ENCODE results near the gene PODXL2. TPM values are rescaled to one million over a fixed set of nuclear protein-coding genes. Genes with fewer than 3 reads are reported as not detected.

Gene PODXL2
- total and polyA plus RNA-seq, 3 experiments from 2014 or later = 1.4 to 4.7 (median 1.7) TPM

DNA sequence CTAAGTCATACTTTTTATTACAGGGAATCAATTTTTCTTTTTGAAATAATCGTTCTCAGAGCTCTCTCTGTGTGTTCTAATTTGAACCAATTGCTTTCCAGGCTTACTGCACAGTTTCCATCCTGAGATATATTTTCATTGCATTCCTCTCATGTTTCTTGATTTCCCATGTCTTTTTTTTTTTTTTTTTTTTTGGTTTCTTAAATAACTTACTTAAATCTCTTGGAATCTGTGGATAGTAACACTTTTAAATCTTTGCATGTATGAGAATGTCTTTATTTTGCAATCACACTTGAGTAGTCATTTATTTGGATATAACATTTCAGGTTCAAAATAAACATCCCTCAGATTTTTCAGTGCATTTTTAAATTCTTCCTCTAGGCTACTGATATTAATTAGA lies 29.2 kb downstream of the PODXL2 start:
- POLR2A ChIA-PET = no interaction called here
- Mint-ChIP-seq H3K27me3 (no peaks in the 10 kb centered on the region), H3K4me1 (no peaks in the 10 kb centered on the region), H3K27ac (no peak overlapping the region), H3K4me3 (no peak overlapping the region), H3K9me3 (no peaks in the 10 kb centered on the region), H3K36me3 (peaks cover 0 to 2% (median 0%) of the 10 kb centered on the region in 3 donors)
- DNase-seq = no peak
- CTCF ChIA-PET = interaction anchor here (0.7 to 0.9 kb wide), 2 partner anchors 83 to 1059 kb away, joined by 3 read pairs; no protein-coding TSS in a partner anchor
- H3K9me3 ChIP-seq (ENCODE audit: low read length) = no peaks in the 10 kb centered on the region
- no peak overlapping the region for H3K27ac ChIP-seq (ENCODE audit: low read depth, low read length)
- H3K4me3 ChIP-seq (ENCODE audit: low read length) = no peak overlapping the region
- H3K27me3 ChIP-seq (ENCODE audit: insufficient read depth, low read length, poor library complexity, severe bottlenecking) = no peaks in the 10 kb centered on the region
- H3K36me3 ChIP-seq (ENCODE audit: insufficient read depth, low read length) = no peaks in the 10 kb centered on the region
- no peaks in the 10 kb centered on the region for H3K4me1 ChIP-seq (ENCODE audit: insufficient read depth, low read length)

DNA sequence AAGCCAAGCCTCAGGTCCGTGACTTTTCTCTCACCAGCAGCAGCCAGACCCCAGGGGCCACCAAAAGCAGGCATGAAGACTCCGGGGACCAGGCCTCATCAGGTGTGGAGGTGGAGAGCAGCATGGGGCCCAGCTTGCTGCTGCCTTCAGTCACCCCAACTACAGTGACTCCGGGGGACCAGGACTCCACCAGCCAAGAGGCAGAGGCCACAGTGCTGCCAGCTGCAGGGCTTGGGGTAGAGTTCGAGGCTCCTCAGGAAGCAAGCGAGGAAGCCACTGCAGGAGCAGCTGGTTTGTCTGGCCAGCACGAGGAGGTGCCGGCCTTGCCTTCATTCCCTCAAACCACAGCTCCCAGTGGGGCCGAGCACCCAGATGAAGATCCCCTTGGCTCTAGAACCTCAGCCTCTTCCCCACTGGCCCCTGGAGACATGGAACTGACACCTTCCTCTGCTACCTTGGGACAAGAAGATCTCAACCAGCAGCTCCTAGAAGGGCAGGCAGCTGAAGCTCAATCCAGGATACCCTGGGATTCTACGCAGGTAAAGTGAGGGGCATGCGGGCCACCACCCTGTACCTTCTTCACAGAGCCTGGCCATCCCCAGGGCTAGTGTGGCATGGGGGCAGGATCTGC lies 31.8 kb downstream of the PODXL2 start:
- H3K27me3 Mint-ChIP-seq = no peaks in the 10 kb centered on the region
- no peaks in the 10 kb centered on the region for H3K4me1 Mint-ChIP-seq
- no peak for DNase-seq
- Histone ChIP-seq H3K4me3 (ENCODE audit: low read length) (no peak overlapping the region), H3K4me1 (ENCODE audit: insufficient read depth, low read length) (no peaks in the 10 kb centered on the region), H3K27ac (ENCODE audit: low read depth, low read length) (no peak overlapping the region), H3K9me3 (ENCODE audit: low read length) (no peaks in the 10 kb centered on the region), H3K27me3 (ENCODE audit: insufficient read depth, low read length, poor library complexity, severe bottlenecking) (no peaks in the 10 kb centered on the region), H3K36me3 (ENCODE audit: insufficient read depth, low read length) (no peaks in the 10 kb centered on the region)
- peaks cover 0 to 2% (median 0%) of the 10 kb centered on the region in 3 donors for H3K36me3 Mint-ChIP-seq
- POLR2A ChIA-PET = no interaction called here
- CTCF ChIA-PET = interaction anchor here (0.8 to 1.3 kb wide), 2 partner anchors 8 to 62 kb away, joined by 4 read pairs; partner anchors contain the start of gene MCM2
- peak overlapping the region in 2 of 8 donors; percentile 3 to 80 for H3K27ac Mint-ChIP-seq
- no peaks in the 10 kb centered on the region for H3K9me3 Mint-ChIP-seq
- no peak overlapping the region for H3K4me3 Mint-ChIP-seq

DNA sequence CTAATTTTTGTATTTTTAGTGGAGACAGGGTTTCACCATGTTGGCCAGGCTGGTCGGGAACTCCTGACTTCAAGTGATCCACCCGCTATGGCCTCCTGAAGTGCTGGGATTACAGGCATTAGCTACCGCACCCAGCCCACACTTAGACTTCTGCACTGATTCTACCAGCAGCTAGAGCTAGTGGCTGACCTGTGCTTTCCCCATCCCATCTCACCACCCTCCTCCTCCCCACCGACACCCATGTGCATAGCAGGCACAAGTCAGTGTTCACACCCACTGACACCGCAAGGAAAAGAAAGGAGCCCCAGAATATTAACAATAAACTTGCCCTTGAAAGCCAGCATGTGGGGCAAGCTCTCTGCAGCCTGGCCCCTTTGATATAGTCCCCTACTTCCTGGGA lies 32.6 kb downstream of the PODXL2 start:
- Mint-ChIP-seq H3K27ac (no peak overlapping the region), H3K27me3 (no peaks in the 10 kb centered on the region), H3K9me3 (no peaks in the 10 kb centered on the region), H3K4me3 (no peak overlapping the region), H3K4me1 (no peaks in the 10 kb centered on the region), H3K36me3 (peaks cover 0 to 2% (median 0%) of the 10 kb centered on the region in 3 donors)
- H3K9me3 ChIP-seq (ENCODE audit: low read length) = no peaks in the 10 kb centered on the region
- ChIA-PET POLR2A (no interaction called here), CTCF (interaction anchor here (1.3 kb wide), 1 partner anchor 9 kb away, joined by 4 read pairs; no protein-coding TSS in a partner anchor)
- DNase-seq = no peak
- H3K4me1 ChIP-seq (ENCODE audit: insufficient read depth, low read length) = no peaks in the 10 kb centered on the region
- no peaks in the 10 kb centered on the region for H3K36me3 ChIP-seq (ENCODE audit: insufficient read depth, low read length)
- no peaks in the 10 kb centered on the region for H3K27me3 ChIP-seq (ENCODE audit: insufficient read depth, low read length, poor library complexity, severe bottlenecking)
- no peak overlapping the region for H3K4me3 ChIP-seq (ENCODE audit: low read length)
- H3K27ac ChIP-seq (ENCODE audit: low read depth, low read length) = no peak overlapping the region

DNA sequence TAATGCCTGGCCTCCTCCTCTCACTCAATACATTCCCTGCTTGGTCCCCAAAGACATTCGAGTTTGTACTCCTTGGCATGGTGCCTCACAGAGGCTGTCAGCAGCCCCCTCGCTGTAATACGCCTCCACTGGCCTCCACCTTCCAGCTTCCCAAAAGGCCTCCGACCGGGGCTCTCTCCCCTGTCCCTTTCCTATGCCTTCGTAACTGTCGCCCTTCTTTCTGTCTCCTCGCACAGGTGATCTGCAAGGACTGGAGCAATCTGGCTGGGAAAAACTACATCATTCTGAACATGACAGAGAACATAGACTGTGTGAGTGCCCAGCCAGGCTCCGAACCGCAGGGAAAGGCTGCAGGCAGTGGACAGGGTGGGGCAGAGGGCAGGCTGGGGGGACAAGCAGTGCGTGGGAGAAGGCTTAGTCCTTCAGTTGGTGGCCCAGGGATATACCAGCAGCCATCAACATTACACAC lies 33.0 kb downstream of the PODXL2 start:
- H3K36me3 Mint-ChIP-seq = peaks cover 0 to 2% (median 0%) of the 10 kb centered on the region in 3 donors
- Histone ChIP-seq H3K36me3 (ENCODE audit: insufficient read depth, low read length) (no peaks in the 10 kb centered on the region), H3K4me1 (ENCODE audit: insufficient read depth, low read length) (no peaks in the 10 kb centered on the region), H3K27me3 (ENCODE audit: insufficient read depth, low read length, poor library complexity, severe bottlenecking) (no peaks in the 10 kb centered on the region), H3K27ac (ENCODE audit: low read depth, low read length) (no peak overlapping the region), H3K4me3 (ENCODE audit: low read length) (no peak overlapping the region), H3K9me3 (ENCODE audit: low read length) (no peaks in the 10 kb centered on the region)
- H3K4me3 Mint-ChIP-seq = no peak overlapping the region
- no peaks in the 10 kb centered on the region for H3K9me3 Mint-ChIP-seq
- no peaks in the 10 kb centered on the region for H3K4me1 Mint-ChIP-seq
- no peaks in the 10 kb centered on the region for H3K27me3 Mint-ChIP-seq
- ChIA-PET CTCF (interaction anchor here (1.0 to 1.3 kb wide), 2 partner anchors 9 kb away, joined by 4 read pairs; no protein-coding TSS in a partner anchor), POLR2A (no interaction called here)
- no peak overlapping the region for H3K27ac Mint-ChIP-seq
- no peak for DNase-seq

DNA sequence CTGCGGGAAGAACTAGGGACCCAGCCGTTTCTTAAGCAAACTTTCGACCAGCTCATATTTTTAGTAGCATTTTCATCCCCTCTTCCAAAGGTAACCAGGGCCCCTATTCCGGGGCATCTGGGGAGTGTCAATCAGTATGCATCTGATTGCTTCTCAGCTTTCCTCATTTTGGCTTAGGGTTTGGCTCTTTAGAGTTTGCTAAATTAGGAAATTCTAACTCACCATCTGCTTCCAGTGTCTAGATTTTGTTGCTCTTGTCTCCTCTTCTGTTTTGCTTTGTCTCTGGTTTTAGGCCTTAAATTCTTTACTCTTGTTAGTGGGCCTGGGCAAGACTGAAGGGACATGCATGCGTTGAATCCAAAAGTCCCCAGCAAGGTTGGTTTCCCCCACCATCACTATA lies 34.2 kb downstream of the PODXL2 start:
- Histone ChIP-seq H3K27me3 (ENCODE audit: insufficient read depth, low read length, poor library complexity, severe bottlenecking) (no peaks in the 10 kb centered on the region), H3K9me3 (ENCODE audit: low read length) (no peaks in the 10 kb centered on the region), H3K4me3 (ENCODE audit: low read length) (no peak overlapping the region), H3K4me1 (ENCODE audit: insufficient read depth, low read length) (no peaks in the 10 kb centered on the region), H3K36me3 (ENCODE audit: insufficient read depth, low read length) (no peaks in the 10 kb centered on the region), H3K27ac (ENCODE audit: low read depth, low read length) (no peak overlapping the region)
- no peak for DNase-seq
- Mint-ChIP-seq H3K9me3 (no peaks in the 10 kb centered on the region), H3K4me3 (no peak overlapping the region), H3K27me3 (no peaks in the 10 kb centered on the region), H3K4me1 (no peaks in the 10 kb centered on the region), H3K36me3 (peaks cover 0 to 2% (median 0%) of the 10 kb centered on the region in 3 donors), H3K27ac (no peak overlapping the region)
- CTCF ChIA-PET = interaction anchor here (0.7 to 1.0 kb wide), 2 partner anchors 9 to 10 kb away, joined by 3 to 4 read pairs; no protein-coding TSS in a partner anchor
- POLR2A ChIA-PET = no interaction called here

DNA sequence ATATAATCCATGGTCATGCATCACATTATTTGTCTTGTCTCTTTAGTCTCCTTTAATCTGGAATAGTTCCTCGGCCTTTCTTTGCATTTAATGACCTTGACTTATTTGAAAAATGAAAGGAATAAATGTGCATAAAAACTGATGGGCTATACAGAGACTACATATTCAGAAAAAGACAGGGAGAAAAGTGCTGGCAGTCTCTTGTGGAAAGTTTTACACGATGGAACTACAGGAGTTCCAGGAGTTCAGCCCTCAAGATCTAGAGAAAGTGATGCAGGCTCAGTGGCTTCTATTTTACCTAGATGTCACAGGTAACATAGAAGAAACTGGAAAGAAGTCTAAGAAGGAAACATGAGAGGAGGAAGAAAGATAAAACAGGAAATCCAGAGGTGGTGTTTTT lies 36.2 kb downstream of the PODXL2 start:
- Histone ChIP-seq H3K27me3 (ENCODE audit: insufficient read depth, low read length, poor library complexity, severe bottlenecking) (no peaks in the 10 kb centered on the region), H3K4me3 (ENCODE audit: low read length) (no peak overlapping the region), H3K36me3 (ENCODE audit: insufficient read depth, low read length) (no peaks in the 10 kb centered on the region), H3K4me1 (ENCODE audit: insufficient read depth, low read length) (no peaks in the 10 kb centered on the region), H3K27ac (ENCODE audit: low read depth, low read length) (no peak overlapping the region), H3K9me3 (ENCODE audit: low read length) (no peaks in the 10 kb centered on the region)
- ChIA-PET CTCF (no interaction called here), POLR2A (no interaction called here)
- peak overlapping the region in 1 of 8 donors; percentile 30 for H3K27ac Mint-ChIP-seq
- H3K4me1 Mint-ChIP-seq = no peaks in the 10 kb centered on the region
- no peaks in the 10 kb centered on the region for H3K27me3 Mint-ChIP-seq
- no peaks in the 10 kb centered on the region for H3K9me3 Mint-ChIP-seq
- DNase-seq = no peak
- H3K36me3 Mint-ChIP-seq = peaks cover 0 to 2% (median 0%) of the 10 kb centered on the region in 3 donors
- no peak overlapping the region for H3K4me3 Mint-ChIP-seq

DNA sequence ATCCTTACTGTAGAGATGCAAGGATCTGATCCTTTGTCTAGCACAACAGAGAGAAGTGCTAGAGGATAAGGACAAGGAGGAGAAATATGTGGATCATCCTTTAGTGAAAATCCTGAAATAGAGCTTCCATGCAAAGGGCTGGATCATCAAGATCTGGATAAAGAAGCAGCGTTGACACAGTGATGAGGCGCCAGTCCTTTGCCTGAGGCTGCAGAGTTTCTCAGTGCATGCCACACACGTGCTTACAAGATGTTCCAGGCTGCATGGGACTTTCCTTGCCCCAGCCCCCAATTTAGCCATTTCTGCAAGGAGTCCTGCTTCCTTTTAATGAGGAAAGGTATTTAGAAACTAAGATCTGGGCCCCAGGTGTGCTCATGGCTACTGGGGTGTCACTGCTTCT lies 36.6 kb downstream of the PODXL2 start:
- Mint-ChIP-seq H3K4me1 (no peaks in the 10 kb centered on the region), H3K4me3 (no peak overlapping the region), H3K9me3 (no peaks in the 10 kb centered on the region), H3K36me3 (no peaks in the 10 kb centered on the region), H3K27me3 (no peaks in the 10 kb centered on the region), H3K27ac (peak overlapping the region in 1 of 8 donors; percentile 74)
- CTCF ChIA-PET = no interaction called here
- Histone ChIP-seq H3K9me3 (ENCODE audit: low read length) (no peaks in the 10 kb centered on the region), H3K27me3 (ENCODE audit: insufficient read depth, low read length, poor library complexity, severe bottlenecking) (no peaks in the 10 kb centered on the region), H3K4me1 (ENCODE audit: insufficient read depth, low read length) (no peaks in the 10 kb centered on the region), H3K36me3 (ENCODE audit: insufficient read depth, low read length) (no peaks in the 10 kb centered on the region), H3K4me3 (ENCODE audit: low read length) (no peak overlapping the region), H3K27ac (ENCODE audit: low read depth, low read length) (no peak overlapping the region)
- no peak for DNase-seq
- POLR2A ChIA-PET = no interaction called here

DNA sequence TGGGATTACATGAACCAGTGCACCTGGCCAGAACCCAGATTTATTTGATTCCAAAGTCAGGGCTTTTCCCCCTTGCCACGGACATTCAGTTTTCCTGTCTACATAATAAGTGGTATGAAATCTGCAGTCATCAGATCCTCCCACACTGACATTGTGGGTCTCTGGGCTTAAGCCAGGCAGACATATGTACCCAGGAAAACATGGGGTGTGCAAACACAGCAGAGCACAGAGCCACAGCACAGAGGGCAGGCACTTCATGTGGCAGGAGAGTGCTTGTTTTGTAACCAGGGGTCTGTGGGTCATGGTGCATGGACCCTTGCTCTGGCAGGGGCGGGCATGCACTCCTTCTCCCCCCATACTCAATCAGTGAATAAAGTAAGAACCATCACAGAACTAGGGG lies 37.7 kb downstream of the PODXL2 start:
- Mint-ChIP-seq H3K4me1 (peaks cover 0 to 8% (median 1%) of the 10 kb centered on the region in 3 donors), H3K27me3 (no peaks in the 10 kb centered on the region), H3K4me3 (no peak overlapping the region), H3K36me3 (no peaks in the 10 kb centered on the region), H3K9me3 (no peaks in the 10 kb centered on the region), H3K27ac (no peak overlapping the region)
- no peaks in the 10 kb centered on the region for H3K27me3 ChIP-seq (ENCODE audit: insufficient read depth, low read length, poor library complexity, severe bottlenecking)
- ChIA-PET POLR2A (no interaction called here), CTCF (interaction anchor here (1.4 kb wide), 1 partner anchor 40 kb away, joined by 3 read pairs; no protein-coding TSS in a partner anchor)
- H3K9me3 ChIP-seq (ENCODE audit: low read length) = no peaks in the 10 kb centered on the region
- H3K27ac ChIP-seq (ENCODE audit: low read depth, low read length) = no peak overlapping the region
- H3K36me3 ChIP-seq (ENCODE audit: insufficient read depth, low read length) = no peaks in the 10 kb centered on the region
- no peak for DNase-seq
- no peaks in the 10 kb centered on the region for H3K4me1 ChIP-seq (ENCODE audit: insufficient read depth, low read length)
- H3K4me3 ChIP-seq (ENCODE audit: low read length) = no peak overlapping the region
